ENCODE results near the gene GJB2. TPM values are rescaled to one million over a fixed set of nuclear protein-coding genes. Genes with fewer than 3 reads are reported as not detected.

GJB2 gene
- total RNA-seq, 1 donor from 2014 or later: 4.6 TPM

GRCh38 chr13:20227730-20228129, 35.0 kb upstream of the GJB2 start:
- Histone ChIP-seq H4K20me1 (ENCODE audit: insufficient read depth, low read length) (no peaks in the 10 kb centered on the region), H3K36me3 (ENCODE audit: insufficient read depth, low read length) (no peaks in the 10 kb centered on the region), H3K27ac (ENCODE audit: low read depth, low read length) (no peak overlapping the region), H2AFZ (ENCODE audit: low read depth, low read length) (no peak overlapping the region), H3K79me2 (ENCODE audit: insufficient read depth, low read length) (no peaks in the 10 kb centered on the region), H3K4me2 (ENCODE audit: low read length) (no peak overlapping the region), H3K4me3 (ENCODE audit: insufficient read depth, low read depth, low read length) (no peak overlapping the region), H3K27me3 (ENCODE audit: insufficient read depth, low read length) (peaks cover 46% of the 10 kb centered on the region), H3K9me3 (ENCODE audit: insufficient read depth, low read depth, low read length) (no peaks in the 10 kb centered on the region), H3K4me1 (ENCODE audit: insufficient read depth, low read length) (no peaks in the 10 kb centered on the region), H3K9ac (ENCODE audit: low read length) (no peak overlapping the region)
- FAIRE-seq (no peak), DNase-seq (ENCODE audit: low read depth) (no peak)
- Mint-ChIP-seq H3K4me3 (ENCODE audit: unreplicated experiment) (no peak overlapping the region), H3K27ac (ENCODE audit: unreplicated experiment) (no peak overlapping the region), H3K36me3 (ENCODE audit: low read depth, unreplicated experiment) (no peaks in the 10 kb centered on the region), H3K9me3 (ENCODE audit: unreplicated experiment) (peaks cover 3% of the 10 kb centered on the region), H3K27me3 (ENCODE audit: low read depth, unreplicated experiment) (peaks cover 66% of the 10 kb centered on the region), H3K4me1 (ENCODE audit: low read depth, unreplicated experiment) (no peaks in the 10 kb centered on the region)
- no peak for TF ChIP-seq EZH2 (IDR thresholded peaks at IDR 0.05; ENCODE audit: insufficient read depth, low read length)

DNA sequence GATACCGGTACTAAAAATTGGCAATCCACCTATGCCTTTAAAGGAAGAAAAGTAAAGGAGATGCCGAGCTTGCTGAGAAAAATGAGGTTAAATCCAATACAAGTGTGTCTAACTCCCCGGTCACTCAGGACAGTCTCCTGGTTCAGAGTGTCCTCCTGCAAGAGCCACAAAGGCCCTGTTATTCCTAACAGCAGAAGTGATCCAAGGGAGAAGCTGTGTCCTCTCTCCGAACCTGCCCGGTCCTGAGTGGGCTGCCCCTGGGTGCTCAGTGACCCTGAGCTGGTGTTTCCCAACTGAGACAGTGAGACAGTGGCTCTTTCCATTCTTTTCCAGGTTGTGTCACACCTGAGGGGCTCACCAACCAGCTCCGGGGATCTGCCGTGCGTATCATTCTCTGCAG, 34.5 kb upstream of the GJB2 start:
- H2AFZ ChIP-seq (ENCODE audit: low read depth, low read length): no peak overlapping the region
- no peaks in the 10 kb centered on the region for H3K36me3 Mint-ChIP-seq (ENCODE audit: low read depth, unreplicated experiment)
- H3K79me2 ChIP-seq (ENCODE audit: insufficient read depth, low read length): no peaks in the 10 kb centered on the region
- H3K36me3 ChIP-seq (ENCODE audit: insufficient read depth, low read length): no peaks in the 10 kb centered on the region
- H3K4me2 ChIP-seq (ENCODE audit: low read length): no peak overlapping the region
- H3K9ac ChIP-seq (ENCODE audit: low read length): no peak overlapping the region
- FAIRE-seq: no peak
- no peaks in the 10 kb centered on the region for H4K20me1 ChIP-seq (ENCODE audit: insufficient read depth, low read length)
- H3K9me3 Mint-ChIP-seq (ENCODE audit: unreplicated experiment): peaks cover 3% of the 10 kb centered on the region
- H3K4me3 ChIP-seq (ENCODE audit: insufficient read depth, low read depth, low read length): no peak overlapping the region
- TF ChIP-seq, protein P1, sequence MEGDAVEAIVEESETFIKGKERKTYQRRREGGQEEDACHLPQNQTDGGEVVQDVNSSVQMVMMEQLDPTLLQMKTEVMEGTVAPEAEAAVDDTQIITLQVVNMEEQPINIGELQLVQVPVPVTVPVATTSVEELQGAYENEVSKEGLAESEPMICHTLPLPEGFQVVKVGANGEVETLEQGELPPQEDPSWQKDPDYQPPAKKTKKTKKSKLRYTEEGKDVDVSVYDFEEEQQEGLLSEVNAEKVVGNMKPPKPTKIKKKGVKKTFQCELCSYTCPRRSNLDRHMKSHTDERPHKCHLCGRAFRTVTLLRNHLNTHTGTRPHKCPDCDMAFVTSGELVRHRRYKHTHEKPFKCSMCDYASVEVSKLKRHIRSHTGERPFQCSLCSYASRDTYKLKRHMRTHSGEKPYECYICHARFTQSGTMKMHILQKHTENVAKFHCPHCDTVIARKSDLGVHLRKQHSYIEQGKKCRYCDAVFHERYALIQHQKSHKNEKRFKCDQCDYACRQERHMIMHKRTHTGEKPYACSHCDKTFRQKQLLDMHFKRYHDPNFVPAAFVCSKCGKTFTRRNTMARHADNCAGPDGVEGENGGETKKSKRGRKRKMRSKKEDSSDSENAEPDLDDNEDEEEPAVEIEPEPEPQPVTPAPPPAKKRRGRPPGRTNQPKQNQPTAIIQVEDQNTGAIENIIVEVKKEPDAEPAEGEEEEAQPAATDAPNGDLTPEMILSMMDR (IDR thresholded peaks at IDR 0.05; ENCODE audit: insufficient read depth, low read depth, low read length): no peak
- TF ChIP-seq EZH2 (IDR thresholded peaks at IDR 0.05; ENCODE audit: insufficient read depth, low read length): no peak
- H3K27ac Mint-ChIP-seq (ENCODE audit: unreplicated experiment): no peak overlapping the region
- no peaks in the 10 kb centered on the region for H3K4me1 ChIP-seq (ENCODE audit: insufficient read depth, low read length)
- no peak for DNase-seq (ENCODE audit: low read depth)
- H3K27ac ChIP-seq (ENCODE audit: low read depth, low read length): no peak overlapping the region
- H3K4me3 Mint-ChIP-seq (ENCODE audit: unreplicated experiment): no peak overlapping the region
- peaks cover 66% of the 10 kb centered on the region for H3K27me3 Mint-ChIP-seq (ENCODE audit: low read depth, unreplicated experiment)
- peaks cover 42% of the 10 kb centered on the region for H3K27me3 ChIP-seq (ENCODE audit: insufficient read depth, low read length)
- H3K4me1 Mint-ChIP-seq (ENCODE audit: low read depth, unreplicated experiment): no peaks in the 10 kb centered on the region
- no peaks in the 10 kb centered on the region for H3K9me3 ChIP-seq (ENCODE audit: insufficient read depth, low read depth, low read length)

GRCh38 chr13:20222553-20222952, 29.8 kb upstream of the GJB2 start:
- Histone ChIP-seq H3K79me2 (ENCODE audit: insufficient read depth, low read length) (no peaks in the 10 kb centered on the region), H4K20me1 (ENCODE audit: insufficient read depth, low read length) (no peaks in the 10 kb centered on the region), H3K9me3 (ENCODE audit: insufficient read depth, low read depth, low read length) (no peaks in the 10 kb centered on the region), H2AFZ (ENCODE audit: low read depth, low read length) (no peak overlapping the region), H3K4me3 (ENCODE audit: insufficient read depth, low read depth, low read length) (no peak overlapping the region), H3K9ac (ENCODE audit: low read length) (no peak overlapping the region), H3K4me1 (ENCODE audit: insufficient read depth, low read length) (no peaks in the 10 kb centered on the region), H3K27me3 (ENCODE audit: insufficient read depth, low read length) (peaks cover 15% of the 10 kb centered on the region), H3K36me3 (ENCODE audit: insufficient read depth, low read length) (no peaks in the 10 kb centered on the region), H3K27ac (ENCODE audit: low read depth, low read length) (no peak overlapping the region), H3K4me2 (ENCODE audit: low read length) (no peak overlapping the region)
- no peak for TF ChIP-seq EZH2 (IDR thresholded peaks at IDR 0.05; ENCODE audit: insufficient read depth, low read length)
- TF ChIP-seq, protein P1 (IDR thresholded peaks at IDR 0.05; ENCODE audit: insufficient read depth, low read depth, low read length): no peak
- Mint-ChIP-seq H3K4me1 (ENCODE audit: low read depth, unreplicated experiment) (no peaks in the 10 kb centered on the region), H3K36me3 (ENCODE audit: low read depth, unreplicated experiment) (no peaks in the 10 kb centered on the region), H3K27ac (ENCODE audit: unreplicated experiment) (no peak overlapping the region), H3K9me3 (ENCODE audit: unreplicated experiment) (peaks cover 1% of the 10 kb centered on the region), H3K27me3 (ENCODE audit: low read depth, unreplicated experiment) (peaks cover 44% of the 10 kb centered on the region), H3K4me3 (ENCODE audit: unreplicated experiment) (no peak overlapping the region)
- no peak for DNase-seq (ENCODE audit: low read depth)
- FAIRE-seq: no peak
